IPS DF 4.7 (cell line): ENCODE measurements around the gene CYP39A1.

Source experiments
- DNase-seq: peaks from one replicate; pipeline ENCODE4 v3.0.0-alpha.2; 2013; ENCODE audit warnings: low spot score; ENCODE audit errors: extremely low read depth

CYP39A1 gene

GRCh38 chr6:46517202-46517601, 135.4 kb downstream of the CYP39A1 start:
- no peak for DNase-seq

DNA sequence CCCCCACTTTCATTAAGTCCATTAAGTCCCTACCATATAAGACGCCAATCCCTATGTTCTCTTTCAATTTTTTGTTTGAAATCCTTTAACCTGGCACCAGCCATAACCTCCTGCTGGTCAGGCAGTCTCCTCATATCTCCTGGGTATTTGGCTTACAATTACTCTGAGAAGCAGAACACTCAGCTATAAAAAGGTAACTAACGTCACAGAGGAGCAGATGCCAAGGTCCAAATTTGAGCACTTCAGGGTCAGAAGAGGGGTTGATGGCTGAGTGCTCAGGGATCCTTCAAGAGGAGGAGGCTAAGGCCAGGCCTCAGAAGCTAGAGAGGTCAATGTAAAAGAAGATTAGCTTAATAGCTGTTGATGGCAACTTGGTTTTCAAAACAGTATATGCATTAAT, 139.1 kb downstream of the CYP39A1 start:
- no peak for DNase-seq

DNA sequence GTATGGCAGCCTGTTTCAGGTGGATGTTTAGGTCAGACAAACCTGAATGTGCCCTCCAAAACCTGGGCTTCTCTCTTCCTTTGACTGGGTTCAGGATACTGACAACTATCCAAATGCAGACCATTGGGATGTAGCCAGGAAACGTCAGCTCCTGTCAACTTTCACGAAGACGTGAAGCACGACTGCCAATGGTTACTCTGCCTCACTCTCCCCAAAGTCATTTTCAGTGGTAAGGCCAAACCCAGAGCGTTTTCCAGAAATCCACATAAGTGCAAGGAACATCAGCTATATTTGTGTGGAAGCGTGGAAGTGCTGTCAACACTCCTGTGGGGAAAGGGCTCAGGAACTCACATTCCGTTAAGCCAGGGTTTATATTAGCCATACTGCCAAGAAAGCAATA, 141.3 kb downstream of the CYP39A1 start:
- no peak for DNase-seq

- no peak for DNase-seq
These were observed 142.0 kb downstream of the CYP39A1 start for GRCh38 chr6:46510651-46511050.

DNA sequence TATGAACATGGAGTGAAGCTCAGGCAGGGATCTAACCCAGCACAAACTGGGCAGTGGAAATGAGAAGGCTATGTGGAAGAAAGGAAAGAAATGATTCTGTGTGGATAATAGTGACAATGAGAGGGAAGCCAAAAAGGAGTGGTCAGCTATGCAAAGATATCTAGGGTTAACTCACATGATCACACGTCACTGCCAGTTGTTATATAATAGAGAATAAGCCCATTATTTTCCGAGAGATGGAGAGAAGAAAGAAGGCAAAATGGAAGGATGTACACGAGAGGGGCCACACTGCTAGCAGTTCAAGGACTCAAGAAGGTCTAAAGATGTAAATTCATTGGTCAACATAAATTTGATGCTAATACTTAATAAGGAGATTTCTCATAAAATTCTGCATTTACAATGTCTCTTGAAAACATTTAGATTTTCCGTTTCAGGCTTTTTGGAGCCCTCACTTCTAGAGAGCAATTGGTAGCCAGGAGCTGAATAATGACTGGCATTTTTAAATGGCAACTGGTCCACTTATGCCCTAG, 142.6 kb downstream of the CYP39A1 start:
- DNase-seq: no peak

DNA sequence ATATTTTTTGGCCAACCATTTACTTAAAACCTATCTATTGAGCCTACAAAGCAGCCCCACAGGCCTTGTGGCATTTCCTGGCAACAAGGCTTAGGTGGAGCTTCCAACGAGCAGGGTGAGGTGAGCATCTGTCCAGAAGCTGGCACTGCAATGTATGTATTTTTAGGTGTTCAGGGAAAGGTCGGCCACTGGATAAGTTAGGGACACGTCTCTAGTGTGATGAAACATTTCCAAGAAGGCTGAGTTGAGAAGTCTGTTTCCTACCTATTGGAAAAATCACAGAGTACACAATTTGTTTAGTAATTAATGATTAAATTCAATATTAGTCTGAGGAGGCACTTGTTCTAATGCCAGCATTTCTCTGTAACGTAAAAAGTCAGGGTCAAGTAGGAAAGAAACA, 143.6 kb downstream of the CYP39A1 start:
- no peak for DNase-seq

- no peak for DNase-seq
These were observed 145.2 kb downstream of the CYP39A1 start for GRCh38 chr6:46507426-46507825.

DNA sequence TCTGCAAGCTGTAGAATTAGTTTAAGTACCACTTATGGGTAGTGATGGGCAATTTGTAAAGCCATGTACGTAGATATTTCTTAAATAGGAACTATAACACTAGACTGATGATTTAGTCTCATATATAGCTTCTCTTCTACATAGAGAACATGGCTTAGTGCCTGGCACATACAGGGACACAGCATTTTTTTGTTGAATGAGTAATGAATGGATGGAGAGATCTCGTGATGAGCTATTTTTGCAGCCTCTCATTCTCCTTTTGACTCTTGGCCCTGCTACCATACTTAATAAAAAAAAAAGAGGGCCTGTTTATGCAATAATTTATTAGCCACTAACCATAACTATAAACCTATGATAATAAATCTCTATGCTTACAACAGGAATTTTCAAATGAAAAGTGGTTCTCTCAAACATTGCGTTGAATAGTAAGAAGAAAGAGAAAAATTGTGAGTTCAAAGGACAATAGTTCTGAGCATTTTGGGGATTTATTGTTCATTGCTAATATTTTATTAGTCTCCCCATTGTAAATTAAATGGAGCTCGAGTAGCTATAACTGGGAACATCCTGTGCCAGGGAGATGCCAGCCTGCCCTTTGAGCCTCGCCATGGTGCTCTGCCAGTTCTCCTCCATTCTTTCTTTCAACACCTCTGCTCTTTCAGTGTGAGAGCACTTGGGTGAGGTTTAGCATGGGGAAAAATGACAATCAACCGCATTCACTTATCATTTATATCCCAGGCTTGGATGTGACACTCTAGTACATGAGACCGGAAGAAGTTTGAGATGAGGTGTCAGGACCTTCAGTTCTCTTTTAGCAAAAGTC, 146.7 kb downstream of the CYP39A1 start:
- DNase-seq: no peak

- no peak for DNase-seq
These were observed 148.4 kb downstream of the CYP39A1 start for GRCh38 chr6:46504242-46504641.

DNA sequence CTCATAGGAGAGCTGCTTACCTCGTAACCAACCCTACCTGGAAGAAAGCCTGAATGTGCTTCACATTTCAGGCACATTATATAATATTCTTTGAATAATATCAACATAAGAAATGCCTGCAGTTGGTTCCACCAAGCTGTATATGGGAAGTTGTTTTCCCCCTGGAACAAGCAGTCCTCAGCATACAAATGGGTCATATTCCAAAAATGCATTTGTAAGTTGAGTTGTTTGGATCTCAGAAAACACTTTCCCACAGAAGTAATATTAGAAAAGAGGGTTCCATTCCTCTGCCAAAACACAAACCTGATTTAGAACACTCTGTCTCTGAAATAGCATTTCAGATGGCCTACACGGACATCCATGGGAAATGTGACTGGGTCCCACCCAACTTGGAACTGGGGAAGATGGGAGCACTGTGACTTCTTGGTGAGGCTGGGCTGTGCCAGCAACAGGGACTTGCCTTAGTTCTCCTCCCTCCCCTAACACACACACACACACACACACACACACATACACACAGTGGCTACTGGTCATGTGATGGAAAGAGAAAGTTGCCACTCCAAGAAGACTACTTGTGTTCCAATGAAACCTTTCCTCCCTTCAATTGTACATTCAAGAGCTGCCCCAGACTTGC, 150.0 kb downstream of the CYP39A1 start:
- no peak for DNase-seq

GRCh38 chr6:46501136-46502089, 151.2 kb downstream of the CYP39A1 start:
- DNase-seq: no peak

DNA sequence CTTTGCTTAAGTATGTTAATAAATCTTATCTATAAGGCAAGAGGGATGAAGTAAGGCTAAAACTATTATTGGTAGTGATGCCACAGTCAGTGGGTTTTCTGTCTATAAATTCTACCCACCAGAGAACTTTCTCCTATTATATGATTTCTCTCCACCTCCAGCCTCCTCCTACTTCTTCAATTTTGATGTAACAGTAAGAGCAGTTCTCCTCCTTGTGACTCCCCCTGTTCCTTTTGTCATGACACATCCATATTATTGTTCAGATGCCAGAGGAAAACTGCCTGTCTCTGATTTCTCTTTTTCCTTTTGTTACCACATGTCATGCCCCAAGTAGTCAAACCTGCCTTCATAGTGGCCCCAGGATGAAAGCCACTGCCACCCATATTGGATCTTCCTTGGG, 152.2 kb downstream of the CYP39A1 start:
- DNase-seq: no peak
